GM12892 (cell line): ENCODE data around the gene VSIG2.

ENCODE experiments used
- POLR2A ChIP-seq: IDR thresholded peaks from 2 replicates; pipeline ENCODE4 v1.6.1; 2011; ENCODE audit warnings: low read depth, low read length, control low read depth
- POLR2AphosphoS5 ChIP-seq: IDR thresholded peaks from 2 replicates; pipeline ENCODE4 v1.6.1; 2011; ENCODE audit warnings: low read depth, low read length, control low read depth
- TAF1 ChIP-seq: IDR thresholded peaks from 2 replicates; pipeline ENCODE4 v1.6.1; 2011; ENCODE audit warnings: low read depth, mild to moderate bottlenecking, control low read depth, low read length, borderline replicate concordance

DNA sequence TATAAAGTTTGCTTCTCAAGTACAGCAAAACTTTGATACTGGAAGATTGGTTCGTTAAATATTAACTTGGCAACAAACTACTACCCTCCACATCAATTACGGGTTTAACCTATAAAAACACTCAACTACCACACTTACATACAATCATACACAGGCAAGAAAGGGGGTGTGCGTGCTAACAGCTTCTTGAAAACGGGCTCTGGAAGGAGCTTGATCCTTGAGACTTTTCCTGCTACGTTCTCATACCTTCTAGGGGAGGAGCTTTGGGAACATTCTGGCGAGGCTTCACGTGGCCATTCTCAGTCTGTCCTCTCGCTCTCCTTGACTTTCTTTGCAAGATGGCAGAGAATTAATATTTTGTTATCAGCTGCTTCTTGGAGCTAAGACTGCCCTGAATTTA lies 16.9 kb upstream of the VSIG2 start:
- TF ChIP-seq POLR2A (no peak), TAF1 (no peak), POLR2AphosphoS5 (no peak)
